ENCODE measurements around the gene CEP78.
"Not testable (repeated sequence)": the region's sequence is repeated elsewhere in the genome, so short reads cannot be mapped to it uniquely, and the experiment has no call there.

The CEP78 gene

GRCh38 chr9:78278177-78278777 is 42.4 kb downstream of the CEP78 start:
- Histone ChIP-seq H3K9ac (ENCODE audit: low read depth, low read length, poor library complexity, severe bottlenecking) (no peak overlapping the region), H3K79me2 (ENCODE audit: insufficient read depth, low read length) (no peaks in the 10 kb centered on the region), H3K4me1 (ENCODE audit: insufficient read depth, low read length, poor library complexity, severe bottlenecking) (no peaks in the 10 kb centered on the region), H4K20me1 (ENCODE audit: insufficient read depth, low read length, poor library complexity, severe bottlenecking) (no peaks in the 10 kb centered on the region), H3K4me3 (ENCODE audit: low read length, poor library complexity, severe bottlenecking) (no peak overlapping the region), H3K9me3 (ENCODE audit: insufficient read depth, low read depth, low read length) (no peaks in the 10 kb centered on the region), H3F3A (ENCODE audit: low read depth) (no peaks in the 10 kb centered on the region), H3K4me2 (ENCODE audit: low read depth, low read length, poor library complexity, severe bottlenecking) (no peak overlapping the region), H2AFZ (ENCODE audit: low read length) (no peak overlapping the region), H3K27me3 (ENCODE audit: insufficient read depth, low read length, poor library complexity, severe bottlenecking) (no peaks in the 10 kb centered on the region), H3K36me3 (ENCODE audit: insufficient read depth, low read length) (no peaks in the 10 kb centered on the region), H3K9me2 (replicated peaks; ENCODE audit: low read depth, low read length) (no peaks in the 10 kb centered on the region)
- no peak for TF ChIP-seq EZH2phosphoT487 (IDR thresholded peaks at IDR 0.05; ENCODE audit: borderline replicate concordance)
- TF ChIP-seq, protein P1, sequence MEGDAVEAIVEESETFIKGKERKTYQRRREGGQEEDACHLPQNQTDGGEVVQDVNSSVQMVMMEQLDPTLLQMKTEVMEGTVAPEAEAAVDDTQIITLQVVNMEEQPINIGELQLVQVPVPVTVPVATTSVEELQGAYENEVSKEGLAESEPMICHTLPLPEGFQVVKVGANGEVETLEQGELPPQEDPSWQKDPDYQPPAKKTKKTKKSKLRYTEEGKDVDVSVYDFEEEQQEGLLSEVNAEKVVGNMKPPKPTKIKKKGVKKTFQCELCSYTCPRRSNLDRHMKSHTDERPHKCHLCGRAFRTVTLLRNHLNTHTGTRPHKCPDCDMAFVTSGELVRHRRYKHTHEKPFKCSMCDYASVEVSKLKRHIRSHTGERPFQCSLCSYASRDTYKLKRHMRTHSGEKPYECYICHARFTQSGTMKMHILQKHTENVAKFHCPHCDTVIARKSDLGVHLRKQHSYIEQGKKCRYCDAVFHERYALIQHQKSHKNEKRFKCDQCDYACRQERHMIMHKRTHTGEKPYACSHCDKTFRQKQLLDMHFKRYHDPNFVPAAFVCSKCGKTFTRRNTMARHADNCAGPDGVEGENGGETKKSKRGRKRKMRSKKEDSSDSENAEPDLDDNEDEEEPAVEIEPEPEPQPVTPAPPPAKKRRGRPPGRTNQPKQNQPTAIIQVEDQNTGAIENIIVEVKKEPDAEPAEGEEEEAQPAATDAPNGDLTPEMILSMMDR (conservative IDR thresholded peaks at IDR 0.05; ENCODE audit: low read length), result no peak

DNA sequence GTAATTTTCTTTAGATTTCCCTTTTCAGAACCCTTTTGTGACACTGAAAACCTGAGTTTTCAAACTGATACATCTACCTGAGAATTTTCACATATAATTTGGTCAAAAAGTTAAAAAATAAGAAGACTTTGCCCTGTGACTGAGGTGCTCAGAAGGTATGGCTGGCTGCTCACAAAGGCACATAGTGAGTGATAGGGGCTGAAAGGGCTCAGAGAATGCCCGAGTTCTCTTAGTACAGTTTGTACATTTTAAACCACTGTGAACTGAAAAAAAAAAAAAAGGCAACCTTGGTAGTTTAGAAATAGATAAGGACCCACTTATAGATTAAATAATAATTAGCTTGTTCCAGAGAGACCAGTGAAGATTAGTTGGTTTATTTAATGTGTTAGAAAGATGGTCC is 42.9 kb downstream of the CEP78 start:
- H3K79me2 ChIP-seq (ENCODE audit: insufficient read depth, low read length), result no peaks in the 10 kb centered on the region
- no peaks in the 10 kb centered on the region for H4K20me1 ChIP-seq (ENCODE audit: insufficient read depth, low read length, poor library complexity, severe bottlenecking)
- no peak overlapping the region for H3K4me2 ChIP-seq (ENCODE audit: low read depth, low read length, poor library complexity, severe bottlenecking)
- H3K36me3 ChIP-seq (ENCODE audit: insufficient read depth, low read length), result no peaks in the 10 kb centered on the region
- H3K9me2 ChIP-seq (replicated peaks; ENCODE audit: low read depth, low read length), result no peaks in the 10 kb centered on the region
- no peak overlapping the region for H3K9ac ChIP-seq (ENCODE audit: low read depth, low read length, poor library complexity, severe bottlenecking)
- H2AFZ ChIP-seq (ENCODE audit: low read length), result no peak overlapping the region
- no peak overlapping the region for H3K4me3 ChIP-seq (ENCODE audit: low read length, poor library complexity, severe bottlenecking)
- no peaks in the 10 kb centered on the region for H3K4me1 ChIP-seq (ENCODE audit: insufficient read depth, low read length, poor library complexity, severe bottlenecking)
- H3F3A ChIP-seq (ENCODE audit: low read depth), result no peaks in the 10 kb centered on the region
- H3K9me3 ChIP-seq (ENCODE audit: insufficient read depth, low read depth, low read length), result no peaks in the 10 kb centered on the region
- no peak for TF ChIP-seq EZH2phosphoT487 (IDR thresholded peaks at IDR 0.05; ENCODE audit: borderline replicate concordance)
- TF ChIP-seq, protein P1 (conservative IDR thresholded peaks at IDR 0.05; ENCODE audit: low read length), result no peak
- no peaks in the 10 kb centered on the region for H3K27me3 ChIP-seq (ENCODE audit: insufficient read depth, low read length, poor library complexity, severe bottlenecking)

- Histone ChIP-seq H3K9me3 (ENCODE audit: insufficient read depth, low read depth, low read length) (no peaks in the 10 kb centered on the region), H3K4me3 (ENCODE audit: low read length, poor library complexity, severe bottlenecking) (no peak overlapping the region), H3K9ac (ENCODE audit: low read depth, low read length, poor library complexity, severe bottlenecking) (no peak overlapping the region), H4K20me1 (ENCODE audit: insufficient read depth, low read length, poor library complexity, severe bottlenecking) (no peaks in the 10 kb centered on the region), H3K27me3 (ENCODE audit: insufficient read depth, low read length, poor library complexity, severe bottlenecking) (no peaks in the 10 kb centered on the region), H3K79me2 (ENCODE audit: insufficient read depth, low read length) (no peaks in the 10 kb centered on the region), H3K9me2 (replicated peaks; ENCODE audit: low read depth, low read length) (no peaks in the 10 kb centered on the region), H3K4me1 (ENCODE audit: insufficient read depth, low read length, poor library complexity, severe bottlenecking) (no peaks in the 10 kb centered on the region), H3K4me2 (ENCODE audit: low read depth, low read length, poor library complexity, severe bottlenecking) (no peak overlapping the region), H2AFZ (ENCODE audit: low read length) (no peak overlapping the region), H3F3A (ENCODE audit: low read depth) (no peaks in the 10 kb centered on the region), H3K36me3 (ENCODE audit: insufficient read depth, low read length) (no peaks in the 10 kb centered on the region)
- TF ChIP-seq EZH2phosphoT487 (IDR thresholded peaks at IDR 0.05; ENCODE audit: borderline replicate concordance), result no peak
- TF ChIP-seq, protein P1 (conservative IDR thresholded peaks at IDR 0.05; ENCODE audit: low read length), result no peak
These were observed 45.2 kb downstream of the CEP78 start for GRCh38 chr9:78280982-78281668.

- not testable (repeated sequence) for H3K9me2 ChIP-seq (replicated peaks; ENCODE audit: low read depth, low read length); H3K79me2 ChIP-seq (ENCODE audit: insufficient read depth, low read length); H3K4me1 ChIP-seq (ENCODE audit: insufficient read depth, low read length, poor library complexity, severe bottlenecking); H3K4me3 ChIP-seq (ENCODE audit: low read length, poor library complexity, severe bottlenecking); H3K36me3 ChIP-seq (ENCODE audit: insufficient read depth, low read length); H3K9ac ChIP-seq (ENCODE audit: low read depth, low read length, poor library complexity, severe bottlenecking); H3K27me3 ChIP-seq (ENCODE audit: insufficient read depth, low read length, poor library complexity, severe bottlenecking); H3F3A ChIP-seq (ENCODE audit: low read depth); H2AFZ ChIP-seq (ENCODE audit: low read length); H3K9me3 ChIP-seq (ENCODE audit: insufficient read depth, low read depth, low read length); H4K20me1 ChIP-seq (ENCODE audit: insufficient read depth, low read length, poor library complexity, severe bottlenecking); H3K4me2 ChIP-seq (ENCODE audit: low read depth, low read length, poor library complexity, severe bottlenecking)
These were observed 48.3 kb downstream of the CEP78 start for GRCh38 chr9:78284181-78284580.

All from Loucy (cell line).